Fibroblast of the aortic adventitia (primary cell): ENCODE data around the gene TTC6. TPM values are rescaled to one million over a fixed set of nuclear protein-coding genes. Genes with fewer than 3 reads are reported as not detected.

Source experiments
- DNase-seq: peaks from one replicate; pipeline ENCODE4 v3.0.0-alpha.2; 2010; ENCODE audit warnings: low read depth
- H3K4me3 ChIP-seq: 2 replicates; pipeline ENCODE4 v1.5.1; 2011; ENCODE audit warnings: low read depth, mild to moderate bottlenecking, control low read depth, low read length, moderate library complexity
- CTCF ChIP-seq: IDR thresholded peaks from 2 replicates; pipeline ENCODE4 v1.5.1; 2011; ENCODE audit warnings: mild to moderate bottlenecking, low read length, control low read depth, inconsistent platforms; ENCODE audit not compliant: insufficient read depth
- total RNA-seq: library from RNA; depleted of rRNA; stranded (reverse); fragments of >200 nt; gene quantifications from 2 replicates; pipeline ENCODE4 v1.2.3, GENCODE V29; 2012; ENCODE audit warnings: low replicate concordance

TTC6 gene
- total RNA-seq, 1 donor = 0.36 TPM

- TF ChIP-seq CTCF = no peak
- H3K4me3 ChIP-seq = no peak overlapping the region
- DNase-seq = no peak
Observed at GRCh38 chr14:37558740-37559139, 36.7 kb upstream of the TTC6 start.

DNA sequence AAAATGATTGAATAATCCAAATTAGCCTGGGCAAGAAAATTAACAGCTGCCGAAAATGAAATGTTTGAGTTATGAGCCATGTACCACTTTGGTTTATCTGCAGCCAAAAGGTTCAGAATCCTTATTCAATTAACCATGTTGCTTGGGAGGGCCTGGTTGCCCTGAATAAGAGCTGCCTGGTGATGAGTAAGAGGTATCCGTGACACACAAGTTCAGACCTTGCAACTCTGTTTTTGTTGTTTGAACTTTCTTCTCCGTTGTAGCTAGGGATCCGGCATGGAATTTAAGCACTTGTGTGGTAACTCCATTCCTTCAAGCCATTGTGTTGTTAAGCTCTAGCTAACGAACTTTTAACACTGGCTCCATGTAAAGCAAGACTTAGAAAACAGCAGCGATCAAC, 36.0 kb upstream of the TTC6 start:
- no peak overlapping the region for H3K4me3 ChIP-seq
- DNase-seq = no peak

GRCh38 chr14:37563189-37563588, 32.2 kb upstream of the TTC6 start:
- DNase-seq = no peak
- no peak for TF ChIP-seq CTCF

More for the DNA sequence above, 36.0 kb upstream of the TTC6 start:
- no peak for TF ChIP-seq CTCF

GRCh38 chr14:37565550-37565949, 29.9 kb upstream of the TTC6 start:
- no peak overlapping the region for H3K4me3 ChIP-seq
- TF ChIP-seq CTCF = peak; percentile 16
- no peak for DNase-seq

More at GRCh38 chr14:37563189-37563588, 32.2 kb upstream of the TTC6 start:
- H3K4me3 ChIP-seq = no peak overlapping the region

DNA sequence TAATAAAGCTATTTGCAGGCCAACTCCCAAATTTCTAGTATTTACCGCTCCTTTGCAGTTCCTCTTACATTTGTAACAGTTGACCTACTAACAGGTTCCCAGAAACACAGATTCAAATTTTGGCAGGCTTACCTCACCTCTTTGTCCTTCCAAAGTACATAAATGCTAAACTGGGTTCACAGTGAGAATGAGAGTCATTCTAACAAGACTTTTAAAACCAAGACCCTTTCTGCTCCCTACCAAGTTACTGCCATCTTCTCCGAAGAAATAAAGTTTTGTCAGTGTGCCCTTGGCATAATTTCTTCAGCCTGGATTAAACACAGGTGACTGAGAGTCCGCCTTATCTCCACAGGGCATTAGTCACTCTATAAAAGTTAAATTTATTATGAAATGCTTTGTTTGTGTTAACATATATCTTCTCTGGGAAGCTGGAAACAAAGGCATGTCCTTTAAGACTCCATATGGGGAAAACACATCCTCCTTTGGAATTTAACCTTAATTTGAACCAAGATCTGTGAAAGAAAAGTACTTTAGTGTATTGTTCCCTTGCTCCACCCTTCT, 28.5 kb upstream of the TTC6 start:
- H3K4me3 ChIP-seq = no peak overlapping the region
- DNase-seq = peak; percentile 71
- TF ChIP-seq CTCF = no peak

DNA sequence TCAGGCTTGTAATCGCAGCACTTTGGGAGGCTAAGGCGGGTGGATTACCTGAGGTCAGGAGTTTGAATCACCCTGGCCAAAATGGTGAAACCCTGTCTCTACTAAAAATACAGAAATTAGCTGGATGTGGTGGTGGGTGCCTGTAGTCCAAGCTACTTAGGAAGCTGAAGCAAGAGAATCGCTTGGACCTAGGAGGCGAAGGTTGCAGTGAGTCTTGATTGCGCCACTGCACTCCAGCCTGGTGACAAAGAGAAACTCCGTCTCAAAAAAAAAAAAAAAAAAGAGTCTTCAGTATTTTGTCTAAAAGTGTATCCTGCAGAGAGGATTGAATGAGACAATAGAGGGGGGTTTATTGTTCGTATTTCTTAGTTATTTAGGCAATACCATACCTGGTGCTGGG, 25.7 kb upstream of the TTC6 start:
- H3K4me3 ChIP-seq = no peak overlapping the region
- TF ChIP-seq CTCF = no peak
- no peak for DNase-seq

DNA sequence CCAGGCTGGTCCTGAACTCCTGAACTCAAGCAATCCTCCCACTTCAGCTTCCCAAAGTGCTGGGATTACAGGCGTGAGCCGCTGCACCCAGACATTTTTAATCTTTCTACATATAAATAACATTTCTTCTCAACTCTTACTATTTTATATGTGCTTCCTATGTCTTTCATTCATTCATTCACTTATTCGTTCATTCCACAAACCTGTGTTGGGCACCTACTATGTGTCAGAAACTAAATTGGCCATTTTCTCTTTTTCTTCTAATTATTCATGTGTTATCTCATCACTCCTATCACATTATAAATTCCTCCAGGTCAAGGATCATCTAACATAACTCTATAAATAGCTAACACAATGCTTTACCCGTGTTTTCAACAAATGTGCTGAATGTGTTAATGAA, 24.0 kb upstream of the TTC6 start:
- TF ChIP-seq CTCF = no peak
- no peak for DNase-seq

More for the DNA sequence above, 24.0 kb upstream of the TTC6 start:
- H3K4me3 ChIP-seq = no peak overlapping the region
